Ovary (tissue), 3 donors: ENCODE results near the gene SV2C.

Experiments
- EP300 ChIP-seq: sonication (generic); formaldehyde crosslinking; IDR thresholded peaks from one replicate; pipeline ENCODE4 v1.6.1; 2017; ENCODE audit warnings: antibody characterized with exemption
- POLR2A ChIP-seq: fragments of 450-650 bp; IDR thresholded peaks from one replicate; pipeline ENCODE4 v1.6.1; 2017; ENCODE audit warnings: antibody characterized with exemption, mild to moderate bottlenecking, moderate library complexity
- TF ChIP-seq, protein P1 (sequence below), 3 donors: fragments of 450-650 bp in 2 of 3; fragments of 200-600 bp in 1 of 3; IDR thresholded peaks; one replicate each; pipeline versions ENCODE4 v1.5.1 to v1.8.0; 2016 to 2022; ENCODE audit warnings: antibody characterized with exemption in 3 of 3, mild to moderate bottlenecking in 1 of 3
- donor health status: DM: no; HTN: no; CAD: no.

DNA sequence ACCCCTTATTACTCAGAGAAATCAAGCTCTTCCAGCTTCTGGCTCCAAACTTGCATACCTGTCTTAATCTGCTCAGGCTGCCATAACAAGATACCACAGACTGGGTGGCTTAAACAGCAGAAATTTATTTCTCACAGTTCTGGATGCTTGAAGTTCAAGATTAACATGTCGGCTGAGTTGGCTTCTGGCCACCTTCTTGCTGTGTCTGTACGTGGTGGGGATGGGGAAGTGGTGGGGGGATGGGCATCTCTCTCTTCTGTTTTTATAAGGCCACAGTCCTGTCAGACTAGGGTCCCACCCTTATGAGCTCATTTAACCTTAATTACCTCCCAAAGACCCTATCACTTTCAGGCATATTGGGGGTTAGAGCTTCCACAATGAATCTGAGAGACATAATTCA is 140.5 kb downstream of the SV2C start:
- TF ChIP-seq EP300 (no peak), POLR2A (no peak)
- TF ChIP-seq, protein P1, sequence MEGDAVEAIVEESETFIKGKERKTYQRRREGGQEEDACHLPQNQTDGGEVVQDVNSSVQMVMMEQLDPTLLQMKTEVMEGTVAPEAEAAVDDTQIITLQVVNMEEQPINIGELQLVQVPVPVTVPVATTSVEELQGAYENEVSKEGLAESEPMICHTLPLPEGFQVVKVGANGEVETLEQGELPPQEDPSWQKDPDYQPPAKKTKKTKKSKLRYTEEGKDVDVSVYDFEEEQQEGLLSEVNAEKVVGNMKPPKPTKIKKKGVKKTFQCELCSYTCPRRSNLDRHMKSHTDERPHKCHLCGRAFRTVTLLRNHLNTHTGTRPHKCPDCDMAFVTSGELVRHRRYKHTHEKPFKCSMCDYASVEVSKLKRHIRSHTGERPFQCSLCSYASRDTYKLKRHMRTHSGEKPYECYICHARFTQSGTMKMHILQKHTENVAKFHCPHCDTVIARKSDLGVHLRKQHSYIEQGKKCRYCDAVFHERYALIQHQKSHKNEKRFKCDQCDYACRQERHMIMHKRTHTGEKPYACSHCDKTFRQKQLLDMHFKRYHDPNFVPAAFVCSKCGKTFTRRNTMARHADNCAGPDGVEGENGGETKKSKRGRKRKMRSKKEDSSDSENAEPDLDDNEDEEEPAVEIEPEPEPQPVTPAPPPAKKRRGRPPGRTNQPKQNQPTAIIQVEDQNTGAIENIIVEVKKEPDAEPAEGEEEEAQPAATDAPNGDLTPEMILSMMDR (IDR thresholded peaks at IDR 0.05), result no peak
